A549 (cell line): ENCODE data around the gene MYO1C.

Experiments
- CTCF ChIP-seq: fragments of >200 bp; sonication (Bioruptor Twin); formaldehyde crosslinking; IDR thresholded peaks from 3 replicates; pipeline ENCODE4 v1.5.1; 2016
- KDM1A ChIP-seq: fragments of 200-600 bp; sonication (generic); IDR thresholded peaks from 2 replicates; pipeline ENCODE4 v1.6.1; 2016; ENCODE audit warnings: low read depth, mild to moderate bottlenecking
- MAFK ChIP-seq: fragments of 450-650 bp; IDR thresholded peaks from 2 replicates; pipeline ENCODE4 v1.6.1; 2014; ENCODE audit not compliant: partially characterized antibody
- USF2 ChIP-seq: fragments of 450-650 bp; IDR thresholded peaks from 2 replicates; pipeline ENCODE4 v1.6.1; 2014; ENCODE audit warnings: antibody characterized with exemption

GRCh38 chr17:1487939-1488825 lies 4.3 kb downstream of the MYO1C start:
- TF ChIP-seq USF2 (peak; percentile 35; the same call in 1 of the 2 replicates), CTCF (0 out of 3 replicates have a peak, but pooled peaks have one; percentile 16), MAFK (no peak), KDM1A (no peak)
